ENCODE results near the gene PODXL. TPM values are rescaled to one million over a fixed set of nuclear protein-coding genes. Genes with fewer than 3 reads are reported as not detected.

PODXL gene
- polyA plus RNA-seq, 1 donor from 2014 or later, result 4.5 TPM

DNA sequence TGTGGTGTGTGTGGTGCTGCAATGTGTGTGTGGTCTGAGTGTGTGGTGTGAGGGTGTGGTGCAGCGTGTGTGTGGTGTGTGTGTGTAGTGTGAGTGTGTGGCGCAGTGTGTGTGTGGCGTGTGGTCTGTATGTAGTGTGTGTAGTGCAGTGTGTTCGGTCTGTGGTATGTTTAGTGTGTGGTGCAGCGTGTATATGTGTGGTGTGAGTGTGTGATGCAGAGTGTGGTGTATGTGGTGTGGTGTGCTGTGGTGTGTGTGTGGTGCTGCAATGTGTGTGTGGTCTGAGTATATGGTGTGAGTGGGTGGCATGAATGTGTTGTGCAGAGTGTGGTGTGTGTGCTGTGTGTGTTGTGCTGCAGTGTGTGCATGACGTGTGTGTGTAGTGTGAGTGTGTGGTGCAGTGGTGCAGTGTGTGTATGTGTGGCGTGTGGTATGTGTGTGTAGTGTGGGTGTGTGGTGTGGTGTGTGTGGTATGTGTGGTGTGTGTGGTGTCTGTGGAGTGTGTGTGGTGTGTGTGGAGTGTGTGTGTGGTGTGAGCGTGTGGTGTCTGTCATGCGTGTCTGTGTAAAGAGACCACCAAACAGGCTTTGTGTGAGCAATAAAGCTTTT is 31.0 kb upstream of the PODXL start:
- no peak overlapping the region for H3K27ac ChIP-seq (ENCODE audit: low read length)
- H2AFZ ChIP-seq (ENCODE audit: low read depth, low read length), result no peak overlapping the region
- no peaks in the 10 kb centered on the region for H3K79me2 ChIP-seq (replicated peaks; ENCODE audit: insufficient read depth, low read length)
- TF ChIP-seq TAF1 (IDR thresholded peaks at IDR 0.05; ENCODE audit: low read depth) (no peak), CTCF (IDR thresholded peaks at IDR 0.05; ENCODE audit: poor library complexity, severe bottlenecking) (no peak), EP300 (conservative IDR thresholded peaks at IDR 0.05; ENCODE audit: poor library complexity, severe bottlenecking) (no peak), SMC3 (conservative IDR thresholded peaks at IDR 0.05; ENCODE audit: poor library complexity) (no peak), MXI1 (conservative IDR thresholded peaks at IDR 0.05; ENCODE audit: poor library complexity, severe bottlenecking) (no peak), POLR2AphosphoS5 (IDR thresholded peaks at IDR 0.05) (no peak), RAD21 (conservative IDR thresholded peaks at IDR 0.05) (no peak), EZH2 (IDR thresholded peaks at IDR 0.05; ENCODE audit: borderline replicate concordance, insufficient read depth, low read length, poor library complexity, severe bottlenecking) (no peak), REST (IDR thresholded peaks at IDR 0.05; ENCODE audit: borderline replicate concordance) (no peak)
- no peaks in the 10 kb centered on the region for H3K9me2 ChIP-seq (ENCODE audit: insufficient read depth, low read length)
- no peaks in the 10 kb centered on the region for H4K20me1 ChIP-seq (ENCODE audit: insufficient read depth)
- H3K4me3 ChIP-seq (ENCODE audit: low read length), result no peak overlapping the region
- H3F3A ChIP-seq (ENCODE audit: insufficient read depth, low read length, poor library complexity, severe bottlenecking), result no peaks in the 10 kb centered on the region
- H3K4me2 ChIP-seq (ENCODE audit: low read length), result no peak overlapping the region
- H3K36me3 ChIP-seq (ENCODE audit: insufficient read depth, low read length), result no peaks in the 10 kb centered on the region
- H3K9ac ChIP-seq (ENCODE audit: low read length), result no peak overlapping the region
- no peaks in the 10 kb centered on the region for H3K27me3 ChIP-seq (ENCODE audit: insufficient read depth, low read depth, low read length)
- H3K9me3 ChIP-seq (ENCODE audit: low read length), result no peaks in the 10 kb centered on the region

GRCh38 chr7:131586759-131587158 is 30.3 kb upstream of the PODXL start:
- no peak overlapping the region for H3K27ac ChIP-seq (ENCODE audit: low read length)
- TF ChIP-seq POLR2AphosphoS5 (IDR thresholded peaks at IDR 0.05), result no peak
- no peak for TF ChIP-seq SMC3 (conservative IDR thresholded peaks at IDR 0.05; ENCODE audit: poor library complexity)
- no peak for TF ChIP-seq CTCF (IDR thresholded peaks at IDR 0.05; ENCODE audit: poor library complexity, severe bottlenecking)
- no peak for TF ChIP-seq EP300 (conservative IDR thresholded peaks at IDR 0.05; ENCODE audit: poor library complexity, severe bottlenecking)
- H3K36me3 ChIP-seq (ENCODE audit: insufficient read depth, low read length), result no peaks in the 10 kb centered on the region
- H3K4me3 ChIP-seq (ENCODE audit: low read length), result no peak overlapping the region
- H3K9me3 ChIP-seq (ENCODE audit: low read length), result no peaks in the 10 kb centered on the region
- no peaks in the 10 kb centered on the region for H3K27me3 ChIP-seq (ENCODE audit: insufficient read depth, low read depth, low read length)
- no peak overlapping the region for H3K9ac ChIP-seq (ENCODE audit: low read length)
- no peak overlapping the region for H2AFZ ChIP-seq (ENCODE audit: low read depth, low read length)
- no peaks in the 10 kb centered on the region for H4K20me1 ChIP-seq (ENCODE audit: insufficient read depth)
- no peaks in the 10 kb centered on the region for H3K79me2 ChIP-seq (replicated peaks; ENCODE audit: insufficient read depth, low read length)
- H3K9me2 ChIP-seq (ENCODE audit: insufficient read depth, low read length), result no peaks in the 10 kb centered on the region
- H3K4me2 ChIP-seq (ENCODE audit: low read length), result no peak overlapping the region
- H3F3A ChIP-seq (ENCODE audit: insufficient read depth, low read length, poor library complexity, severe bottlenecking), result no peaks in the 10 kb centered on the region

Data from neural cell (in vitro differentiated cells).